Fibroblast of mammary gland (primary cell): ENCODE measurements around the gene FOSB.

Experiments used
- DNase-seq: peaks from one replicate; pipeline ENCODE4 v3.0.0-alpha.2; 2010; ENCODE audit warnings: low read depth
- H3K4me3 ChIP-seq: 2 replicates; pipeline ENCODE4 v1.5.1; 2011; ENCODE audit warnings: low read depth, mild to moderate bottlenecking, low read length, moderate library complexity; ENCODE audit not compliant: control insufficient read depth
- CTCF ChIP-seq: conservative IDR thresholded peaks from 2 replicates; pipeline ENCODE4 v1.5.1; 2011; ENCODE audit warnings: low read depth, low read length, inconsistent platforms; ENCODE audit not compliant: control insufficient read depth, insufficient read depth

The FOSB gene

GRCh38 chr19:45517641-45518468 lies 50.1 kb downstream of the FOSB start:
- no peak overlapping the region for H3K4me3 ChIP-seq
- no peak for TF ChIP-seq CTCF
- no peak for DNase-seq

GRCh38 chr19:45518469-45518826 lies 50.7 kb downstream of the FOSB start:
- no peak overlapping the region for H3K4me3 ChIP-seq
- no peak for DNase-seq
- no peak for TF ChIP-seq CTCF

GRCh38 chr19:45522010-45522941 lies 54.5 kb downstream of the FOSB start:
- no peak overlapping the region for H3K4me3 ChIP-seq
- no peak for DNase-seq
- TF ChIP-seq CTCF = no peak

GRCh38 chr19:45523642-45524256 lies 56.0 kb downstream of the FOSB start:
- peak; percentile 86 for TF ChIP-seq CTCF
- peak; percentile 84 for DNase-seq
- H3K4me3 ChIP-seq = no peak overlapping the region

GRCh38 chr19:45524575-45525129 lies 56.9 kb downstream of the FOSB start:
- H3K4me3 ChIP-seq = no peak overlapping the region
- DNase-seq = no peak
- no peak for TF ChIP-seq CTCF
